Endothelial cell of umbilical vein (primary cell): ENCODE results near the gene TAS2R42. TPM values are rescaled to one million over a fixed set of nuclear protein-coding genes. Genes with fewer than 3 reads are reported as not detected.

Experiments used
- BruUV-seq: library from RNA; stranded (reverse); fragments of 400-500 nt; replicated peaks from 2 replicates; lab custom pipeline; 2021; lab: Mats Ljungman, UMichigan
- CTCF ChIA-PET: fragments of 300-600, 350-600 bp; sonication (Branson Sonifier 250); formaldehyde crosslinking; loops from one replicate; lab custom pipeline; 2021; ENCODE audit warnings: antibody characterized with exemption, inconsistent platforms; lab: Charles Lee
- POLR2A ChIA-PET: fragments of 300-600, 350-600 bp; sonication (Branson Sonifier 250); formaldehyde crosslinking; loops from one replicate; lab custom pipeline; 2021; ENCODE audit warnings: antibody characterized with exemption, inconsistent platforms; lab: Charles Lee
- DNase-seq: peaks from one replicate; pipeline ENCODE4 v3.0.0-alpha.2; 2011; ENCODE audit warnings: low read depth, low spot score
- FAIRE-seq: peaks from 2 replicates; lab custom pipeline; 2011; peaks lifted over from hg19 to GRCh38; lab: Jason Lieb, UNC
- H2AFZ ChIP-seq: 2 replicates; pipeline ENCODE4 v1.6.0; 2012; ENCODE audit warnings: low read depth, low read length, control low read depth, inconsistent platforms
- H3K27ac ChIP-seq: 2 replicates; pipeline ENCODE4 v1.5.1; 2011; ENCODE audit warnings: low read depth, mild to moderate bottlenecking, control low read depth, low read length, moderate library complexity; ENCODE audit not compliant: insufficient read depth
- H3K27me3 ChIP-seq, 2 experiments: 2 replicates each; pipeline versions ENCODE4 v1.6.0 to v1.6.1; 2011; ENCODE audit warnings: low read length in 2 of 2, mixed read lengths in 1 of 2; ENCODE audit not compliant: control insufficient read depth in 2 of 2, insufficient read depth in 2 of 2
- H3K36me3 ChIP-seq, 2 experiments: 2 replicates in 1 of 2; 3 replicates in 1 of 2; pipeline ENCODE4 v1.5.1; 2011; ENCODE audit warnings: low read length in 2 of 2, mild to moderate bottlenecking in 1 of 2, moderate library complexity in 1 of 2; ENCODE audit not compliant: control insufficient read depth in 2 of 2, insufficient read depth in 2 of 2; ENCODE audit errors: extremely low read depth in 1 of 2
- H3K4me1 ChIP-seq: 3 replicates; pipeline ENCODE4 v1.5.1; 2011; ENCODE audit warnings: mild to moderate bottlenecking, low read length; ENCODE audit not compliant: control insufficient read depth, insufficient read depth; ENCODE audit errors: extremely low read depth
- H3K4me2 ChIP-seq: 2 replicates; pipeline ENCODE4 v1.6.1; 2011; ENCODE audit warnings: low read length, control low read depth, mixed read lengths; ENCODE audit not compliant: insufficient read depth
- H3K4me3 ChIP-seq, 3 experiments: fragments of 200-600 bp in 1 of 3; sonication (generic), shearing (Covaris generic) in 1 of 3; replicated peaks in 1 of 3; 2 replicates each; pipeline ENCODE4 v1.5.1; 2011 to 2016; ENCODE audit warnings: control low read depth in 3 of 3, low read length in 3 of 3, mild to moderate bottlenecking in 2 of 3, inconsistent platforms in 1 of 3, low read depth in 1 of 3, moderate library complexity in 1 of 3; ENCODE audit not compliant: insufficient read depth in 1 of 3
- H3K79me2 ChIP-seq: 2 replicates; pipeline ENCODE4 v1.6.0; 2012; ENCODE audit warnings: low read length, inconsistent platforms; ENCODE audit not compliant: control insufficient read depth, insufficient read depth
- H3K9ac ChIP-seq: replicated peaks from 2 replicates; pipeline ENCODE3; 2011; ENCODE audit warnings: low read length, control low read depth; ENCODE audit not compliant: insufficient read depth; ENCODE audit errors: extremely low read depth
- H3K9me1 ChIP-seq: replicated peaks from 3 replicates; pipeline ENCODE4 v1.6.0; 2011; ENCODE audit warnings: mild to moderate bottlenecking, low read length; ENCODE audit not compliant: control insufficient read depth, insufficient read depth; ENCODE audit errors: extremely low read depth
- H3K9me3 ChIP-seq: replicated peaks from 2 replicates; pipeline ENCODE4 v1.5.1; 2012; ENCODE audit warnings: low read length, inconsistent platforms; ENCODE audit not compliant: control insufficient read depth, insufficient read depth
- H4K20me1 ChIP-seq: replicated peaks from 2 replicates; pipeline ENCODE3; 2011; ENCODE audit warnings: mild to moderate bottlenecking, low read length; ENCODE audit not compliant: control insufficient read depth, insufficient read depth; ENCODE audit errors: extremely low read depth
- CTCF ChIP-seq, 2 donors: IDR thresholded peaks; 1 replicate in 1 of 2; 2 replicates in 1 of 2; pipeline ENCODE4 v1.5.1; 2011; ENCODE audit warnings: low read length in 2 of 2, mild to moderate bottlenecking in 2 of 2, moderate library complexity in 2 of 2, control low read depth in 1 of 2, inconsistent platforms in 1 of 2, low read depth in 1 of 2; ENCODE audit not compliant: insufficient read depth in 1 of 2; ENCODE audit errors: extremely low read depth in 1 of 2
- EZH2 ChIP-seq: IDR thresholded peaks from 2 replicates; pipeline ENCODE4 v1.6.1; 2012; ENCODE audit warnings: borderline replicate concordance, low read depth, mild to moderate bottlenecking, moderate library complexity, low read length, inconsistent platforms; ENCODE audit not compliant: severe bottlenecking
- FOS ChIP-seq: IDR thresholded peaks from 2 replicates; pipeline ENCODE4 v1.6.1; 2011; ENCODE audit warnings: mild to moderate bottlenecking, low read length, moderate library complexity, borderline replicate concordance; ENCODE audit not compliant: insufficient read depth
- GATA2 ChIP-seq: IDR thresholded peaks from 2 replicates; pipeline ENCODE4 v1.7.0; 2011; ENCODE audit warnings: low read depth, mild to moderate bottlenecking, moderate library complexity, mixed read lengths, low read length; ENCODE audit not compliant: insufficient read length, insufficient read depth
- JUN ChIP-seq: IDR thresholded peaks from 2 replicates; pipeline ENCODE4 v1.6.1; 2011; ENCODE audit warnings: borderline replicate concordance, low read depth; ENCODE audit not compliant: insufficient read length, insufficient read depth
- MAX ChIP-seq: IDR thresholded peaks from 2 replicates; pipeline ENCODE4 v1.6.1; 2011; ENCODE audit not compliant: insufficient read depth, insufficient read length
- MYC ChIP-seq: IDR thresholded peaks from one replicate; pipeline ENCODE4 v1.6.1; 2011; ENCODE audit warnings: mild to moderate bottlenecking, low read depth, low read length
- POLR2A ChIP-seq: IDR thresholded peaks from 2 replicates; pipeline ENCODE4 v1.6.1; 2012; ENCODE audit warnings: low read depth, mild to moderate bottlenecking, control low read depth, low read length
- POLR2AphosphoS5 ChIP-seq: IDR thresholded peaks from 2 replicates; pipeline ENCODE4 v1.6.1; 2012; ENCODE audit warnings: low read depth, mild to moderate bottlenecking, control low read depth, low read length, moderate library complexity; ENCODE audit not compliant: insufficient read depth
- dilution Hi-C: fragments of 300-500 bp; cut with MboI; formaldehyde crosslinking; loops from one replicate; pipeline ENCODE4 v1.15.0; 2019; ENCODE audit warnings: low sequenced_read_pairs; ENCODE audit not compliant: extremely low pct_ligation_motif_present
- intact Hi-C: fragments of 100-400 bp; cut with micrococcal nuclease; formaldehyde crosslinking; loops from one replicate; pipeline ENCODE4 v1.10.0; 2022
- polyA plus RNA-seq, 4 experiments: library from polyadenylated mRNA; depleted of rRNA in 3 of 4; stranded (reverse) in 3 of 4; unstranded in 1 of 4; fragments of >200 nt; gene quantifications; 2 replicates each; pipeline versions ENCODE4 v1.2.1 to v1.2.3, GENCODE V29; 2011 to 2012; ENCODE audit warnings: missing spikeins in 1 of 4
- total RNA-seq: library from RNA; stranded (reverse); gene quantifications from 2 replicates; pipeline ENCODE4 v1.2.3, GENCODE V29; 2021

Gene TAS2R42
- total and polyA plus RNA-seq, 2 donors (not counting 3 experiments of a cell fraction or from before 2014, with no cell fraction given) = not detected

GRCh38 chr12:11158885-11159444 is 27.8 kb downstream of the TAS2R42 start:
- FAIRE-seq = no peak
- dilution Hi-C loops = no loop called here

More at GRCh38 chr12:11158885-11159444, 27.8 kb downstream of the TAS2R42 start:
- peaks cover 0 to 3% of the 10 kb centered on the region in 2 experiments for H3K36me3 ChIP-seq
- H3K27ac ChIP-seq = no peak overlapping the region
- H3K79me2 ChIP-seq = peaks cover 85% of the 10 kb centered on the region
- no peaks in the 10 kb centered on the region for H3K9me1 ChIP-seq
- no peaks in the 10 kb centered on the region for H3K4me1 ChIP-seq
- intact Hi-C loops = no loop called here
- BruUV-seq = no TSS peak
- CTCF ChIA-PET = interaction anchor here (1.4 kb wide), 1 partner anchor 41 kb away, joined by 4 read pairs; no protein-coding TSS in a partner anchor
- POLR2A ChIA-PET = no interaction called here
- DNase-seq = no peak
- H3K9me3 ChIP-seq = no peaks in the 10 kb centered on the region
- no peak overlapping the region for H3K4me3 ChIP-seq
- peaks cover 10% of the 10 kb centered on the region for H4K20me1 ChIP-seq
- H2AFZ ChIP-seq = no peak overlapping the region
- H3K4me2 ChIP-seq = no peak overlapping the region
- no peak overlapping the region for H3K9ac ChIP-seq
- no peaks in the 10 kb centered on the region for H3K27me3 ChIP-seq
- TF ChIP-seq CTCF (IDR thresholded peaks at IDR 0.05; ENCODE audit: extremely low read depth in 1 of 2, insufficient read depth in 1 of 2, low read depth in 1 of 2, low read length in 2 of 2) (no peak), MAX (no peak), POLR2AphosphoS5 (no peak), GATA2 (no peak), FOS (no peak), JUN (no peak), POLR2A (no peak), EZH2 (no peak), MYC (no peak)
